Fibroblast of lung (primary cell): ENCODE measurements around the gene RPS16.

Experiments
- CTCF ChIP-seq, 2 donors: IDR thresholded peaks in 1 of 2; conservative IDR thresholded peaks in 1 of 2; 1 replicate in 1 of 2; 2 replicates in 1 of 2; pipeline ENCODE4 v1.5.1; 2011 to 2012; ENCODE audit warnings: low read length in 2 of 2, control low read depth in 1 of 2, inconsistent platforms in 1 of 2, low read depth in 1 of 2, mild to moderate bottlenecking in 1 of 2
- EZH2 ChIP-seq: IDR thresholded peaks from 2 replicates; pipeline ENCODE4 v1.5.1; 2012; ENCODE audit warnings: low read length, control low read depth, mild to moderate bottlenecking; ENCODE audit errors: missing control alignments

- TF ChIP-seq CTCF (conservative IDR thresholded peaks at IDR 0.05 in 1 of 2, IDR thresholded peaks at IDR 0.05 in 1 of 2; ENCODE audit: low read depth in 1 of 2, low read length in 2 of 2) (no peak), EZH2 (no peak)
Observed at GRCh38 chr19:39411081-39411831, 24.5 kb downstream of the RPS16 start.
